H9 (cell line): ENCODE results near the gene ERMN. TPM values are rescaled to one million over a fixed set of nuclear protein-coding genes. Genes with fewer than 3 reads are reported as not detected.

Source experiments
- DNase-seq: peaks from one replicate; pipeline ENCODE4 v3.0.0-alpha.2; 2017
- H2AFZ ChIP-seq: one replicate; pipeline ENCODE4 v1.6.1; 2013; ENCODE audit warnings: mild to moderate bottlenecking, low read length, control low read depth, moderate library complexity
- H2AK5ac ChIP-seq: 2 replicates; pipeline ENCODE4 v1.6.1; 2013; ENCODE audit warnings: low read length, control low read depth, mixed read lengths; ENCODE audit not compliant: insufficient read length
- H2BK120ac ChIP-seq: one replicate; pipeline ENCODE4 v1.6.1; 2013; ENCODE audit warnings: low read depth, mild to moderate bottlenecking, low read length, control low read depth, inconsistent platforms; ENCODE audit not compliant: poor library complexity, severe bottlenecking
- H2BK12ac ChIP-seq: 2 replicates; pipeline ENCODE4 v1.6.1; 2013; ENCODE audit warnings: low read length, control low read depth, mixed read lengths, low read depth; ENCODE audit not compliant: insufficient read length
- H2BK15ac ChIP-seq: 2 replicates; pipeline ENCODE4 v1.6.1; 2013; ENCODE audit warnings: low read depth, low read length, control low read depth
- H2BK20ac ChIP-seq: one replicate; pipeline ENCODE4 v1.6.1; 2013; ENCODE audit warnings: low read depth, mild to moderate bottlenecking, low read length, control low read depth, inconsistent platforms; ENCODE audit not compliant: poor library complexity, severe bottlenecking
- H2BK5ac ChIP-seq: 2 replicates; pipeline ENCODE4 v1.6.1; 2013; ENCODE audit warnings: low read length, control low read depth, mixed read lengths; ENCODE audit not compliant: insufficient read length
- H3K14ac ChIP-seq: 2 replicates; pipeline ENCODE4 v1.6.1; 2013; ENCODE audit warnings: low read length, control low read depth; ENCODE audit not compliant: insufficient read depth
- H3K18ac ChIP-seq: 2 replicates; pipeline ENCODE4 v1.6.1; 2013; ENCODE audit warnings: low read depth, mild to moderate bottlenecking, mixed read lengths, low read length, control low read depth; ENCODE audit not compliant: insufficient read length
- H3K23ac ChIP-seq: 2 replicates; pipeline ENCODE4 v1.6.1; 2013; ENCODE audit warnings: low read length, control low read depth, mixed read lengths, low read depth; ENCODE audit not compliant: insufficient read length
- H3K23me2 ChIP-seq: 2 replicates; pipeline ENCODE4 v1.6.1; 2013; ENCODE audit warnings: low read depth, mild to moderate bottlenecking, mixed read lengths, low read length, control low read depth; ENCODE audit not compliant: insufficient read length, poor library complexity, severe bottlenecking
- H3K27ac ChIP-seq: 2 replicates; pipeline ENCODE4 v1.5.1; 2013; ENCODE audit warnings: low read length, control low read depth, mixed read lengths, low read depth; ENCODE audit not compliant: insufficient read length
- H3K27me3 ChIP-seq: 2 replicates; pipeline ENCODE4 v1.6.1; 2013; ENCODE audit warnings: low read length, control low read depth, inconsistent platforms; ENCODE audit not compliant: insufficient read depth
- H3K4ac ChIP-seq: 2 replicates; pipeline ENCODE4 v1.6.1; 2013; ENCODE audit warnings: low read depth, mild to moderate bottlenecking, control low read depth, inconsistent platforms, low read length, moderate library complexity
- H3K4me1 ChIP-seq: 2 replicates; pipeline ENCODE4 v1.6.1; 2013; ENCODE audit warnings: low read length, control low read depth, inconsistent platforms; ENCODE audit not compliant: insufficient read depth
- H3K4me2 ChIP-seq: 2 replicates; pipeline ENCODE4 v1.6.1; 2013; ENCODE audit warnings: low read length, control low read depth, mixed read lengths; ENCODE audit not compliant: insufficient read length, insufficient read depth
- H3K56ac ChIP-seq: 2 replicates; pipeline ENCODE4 v1.6.1; 2013; ENCODE audit warnings: low read depth, mild to moderate bottlenecking, mixed read lengths, low read length, control low read depth; ENCODE audit not compliant: insufficient read length
- H3K79me1 ChIP-seq: 2 replicates; pipeline ENCODE4 v1.6.1; 2013; ENCODE audit warnings: low read depth, mild to moderate bottlenecking, moderate library complexity, low read length, control low read depth, inconsistent platforms; ENCODE audit not compliant: insufficient read depth, poor library complexity, severe bottlenecking
- H3K79me2 ChIP-seq: 2 replicates; pipeline ENCODE4 v1.6.1; 2013; ENCODE audit warnings: low read length, control low read depth, inconsistent platforms; ENCODE audit not compliant: insufficient read depth
- H3K9ac ChIP-seq: 2 replicates; pipeline ENCODE4 v1.6.1; 2013; ENCODE audit warnings: low read length, control low read depth, mixed read lengths; ENCODE audit not compliant: insufficient read length; ENCODE audit errors: extremely low read depth
- H3K9me3 ChIP-seq: one replicate; pipeline ENCODE4 v1.6.1; 2013; ENCODE audit warnings: low read depth, low read length, inconsistent platforms; ENCODE audit not compliant: control insufficient read depth
- H3T11ph ChIP-seq: one replicate; pipeline ENCODE4 v1.6.1; 2013; ENCODE audit warnings: mild to moderate bottlenecking, low read length, control low read depth, inconsistent platforms
- H4K20me1 ChIP-seq: one replicate; pipeline ENCODE4 v1.6.1; 2013; ENCODE audit not compliant: control insufficient read depth, insufficient read length, insufficient read depth
- H4K5ac ChIP-seq: 2 replicates; pipeline ENCODE4 v1.6.1; 2013; ENCODE audit warnings: low read depth, mild to moderate bottlenecking, mixed read lengths, low read length, control low read depth; ENCODE audit not compliant: insufficient read length
- H4K8ac ChIP-seq: replicated peaks from 2 replicates; pipeline ENCODE4 v1.6.1; 2013; ENCODE audit warnings: low read length, control low read depth, mixed read lengths, low read depth; ENCODE audit not compliant: insufficient read length
- H4K91ac ChIP-seq: 2 replicates; pipeline ENCODE4 v1.6.1; 2013; ENCODE audit warnings: low read depth, mild to moderate bottlenecking, moderate library complexity, mixed read lengths, low read length, control low read depth; ENCODE audit not compliant: insufficient read length
- H3K27ac Mint-ChIP-seq, 3 experiments: 2 replicates in 2 of 3; 3 replicates in 1 of 3; pipeline ENCODE4 v1.8.0; 2020 to 2021; ENCODE audit warnings: mixed read lengths in 3 of 3, mild to moderate bottlenecking in 1 of 3, moderate library complexity in 1 of 3
- H3K27me3 Mint-ChIP-seq: 2 replicates; pipeline ENCODE4 v1.8.0; 2021; ENCODE audit warnings: low read depth, mild to moderate bottlenecking, moderate library complexity, mixed read lengths
- H3K36me3 Mint-ChIP-seq, 3 experiments: 2 replicates in 2 of 3; 3 replicates in 1 of 3; pipeline ENCODE4 v1.8.0; 2020 to 2021; ENCODE audit warnings: low read depth in 3 of 3, mixed read lengths in 3 of 3; ENCODE audit not compliant: insufficient read depth in 1 of 3
- H3K4me1 Mint-ChIP-seq, 2 experiments: 2 replicates each; pipeline ENCODE4 v1.8.0; 2020; ENCODE audit warnings: mixed read lengths in 2 of 2
- H3K4me3 Mint-ChIP-seq, 2 experiments: 2 replicates in 1 of 2; 3 replicates in 1 of 2; pipeline ENCODE4 v1.8.0; 2020 to 2021; ENCODE audit warnings: mild to moderate bottlenecking in 2 of 2, mixed read lengths in 2 of 2, moderate library complexity in 1 of 2
- H3K9me3 Mint-ChIP-seq, 2 experiments: 2 replicates in 1 of 2; 3 replicates in 1 of 2; pipeline ENCODE4 v1.8.0; 2020; ENCODE audit warnings: mild to moderate bottlenecking in 2 of 2, mixed read lengths in 2 of 2, moderate library complexity in 1 of 2
- total RNA-seq: library from RNA; stranded (reverse); gene quantifications from 2 replicates; pipeline ENCODE4 v1.2.1, GENCODE V29; 2021
- TF ChIP-seq, protein P1 (sequence below): fragments of 200-600 bp; sonication (generic); conservative IDR thresholded peaks from 3 replicates; pipeline ENCODE4 v1.8.0; 2021; ENCODE audit warnings: antibody characterized with exemption, mild to moderate bottlenecking

Gene ERMN
- total RNA-seq, 1 experiment from 2014 or later: 0.48 TPM

DNA sequence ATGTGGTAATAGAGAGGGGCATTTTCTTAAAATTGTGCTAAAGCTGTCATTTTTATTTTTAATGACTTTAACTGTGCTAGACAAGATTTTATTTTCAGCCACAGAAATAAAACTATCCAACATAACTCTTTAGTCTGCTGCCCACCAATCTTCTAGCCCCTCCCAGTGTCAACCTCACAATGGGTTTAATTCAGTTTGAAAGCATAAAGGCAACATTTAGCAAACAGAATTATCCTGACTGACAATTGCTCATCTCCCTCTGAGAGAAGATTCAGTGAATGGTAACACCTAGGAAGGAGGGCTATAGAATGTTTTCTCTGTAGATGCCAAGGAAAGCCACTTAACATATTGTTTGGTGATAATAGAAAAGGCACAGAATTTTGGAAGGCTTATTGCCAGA is 5.2 kb downstream of the ERMN start:
- H4K20me1 ChIP-seq: no peaks in the 10 kb centered on the region
- Mint-ChIP-seq H3K9me3 (no peaks in the 10 kb centered on the region), H3K36me3 (no peaks in the 10 kb centered on the region), H3K4me1 (peaks cover 38 to 53% of the 10 kb centered on the region in 2 experiments), H3K27ac (peak overlapping the region in 1 of 3 experiments; percentile 42; a peak in 1 of 7 replicates), H3K4me3 (no peak overlapping the region), H3K27me3 (no peaks in the 10 kb centered on the region)
- no peak overlapping the region for H2BK12ac ChIP-seq
- H3K56ac ChIP-seq: no peak overlapping the region
- H4K91ac ChIP-seq: no peak overlapping the region
- no peaks in the 10 kb centered on the region for H3K9me3 ChIP-seq
- H3K23me2 ChIP-seq: no peaks in the 10 kb centered on the region
- H3K79me2 ChIP-seq: no peaks in the 10 kb centered on the region
- H3K27me3 ChIP-seq: no peaks in the 10 kb centered on the region
- H2AK5ac ChIP-seq: no peak overlapping the region
- TF ChIP-seq, protein P1, sequence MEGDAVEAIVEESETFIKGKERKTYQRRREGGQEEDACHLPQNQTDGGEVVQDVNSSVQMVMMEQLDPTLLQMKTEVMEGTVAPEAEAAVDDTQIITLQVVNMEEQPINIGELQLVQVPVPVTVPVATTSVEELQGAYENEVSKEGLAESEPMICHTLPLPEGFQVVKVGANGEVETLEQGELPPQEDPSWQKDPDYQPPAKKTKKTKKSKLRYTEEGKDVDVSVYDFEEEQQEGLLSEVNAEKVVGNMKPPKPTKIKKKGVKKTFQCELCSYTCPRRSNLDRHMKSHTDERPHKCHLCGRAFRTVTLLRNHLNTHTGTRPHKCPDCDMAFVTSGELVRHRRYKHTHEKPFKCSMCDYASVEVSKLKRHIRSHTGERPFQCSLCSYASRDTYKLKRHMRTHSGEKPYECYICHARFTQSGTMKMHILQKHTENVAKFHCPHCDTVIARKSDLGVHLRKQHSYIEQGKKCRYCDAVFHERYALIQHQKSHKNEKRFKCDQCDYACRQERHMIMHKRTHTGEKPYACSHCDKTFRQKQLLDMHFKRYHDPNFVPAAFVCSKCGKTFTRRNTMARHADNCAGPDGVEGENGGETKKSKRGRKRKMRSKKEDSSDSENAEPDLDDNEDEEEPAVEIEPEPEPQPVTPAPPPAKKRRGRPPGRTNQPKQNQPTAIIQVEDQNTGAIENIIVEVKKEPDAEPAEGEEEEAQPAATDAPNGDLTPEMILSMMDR: no peak
- no peak for DNase-seq
- H3K79me1 ChIP-seq: no peaks in the 10 kb centered on the region
- H2BK5ac ChIP-seq: no peak overlapping the region
- H2AFZ ChIP-seq: no peak overlapping the region
- no peak overlapping the region for H2BK15ac ChIP-seq
- H3K4ac ChIP-seq: no peak overlapping the region
- no peak overlapping the region for H3K4me2 ChIP-seq
- no peak overlapping the region for H4K5ac ChIP-seq
- no peak overlapping the region for H3K18ac ChIP-seq
- no peak overlapping the region for H2BK20ac ChIP-seq
- no peak overlapping the region for H3K14ac ChIP-seq
- peaks cover 4% of the 10 kb centered on the region; the same call in 1 of the 2 replicates for H3K4me1 ChIP-seq
- no peak overlapping the region for H3T11ph ChIP-seq
- H2BK120ac ChIP-seq: no peak overlapping the region
- no peak overlapping the region for H3K27ac ChIP-seq
- no peak overlapping the region for H3K23ac ChIP-seq
- H3K9ac ChIP-seq: no peak overlapping the region
- H4K8ac ChIP-seq: no peak overlapping the region
